Measurements from ENCODE around the gene MOCS1.

MOCS1 gene

DNA sequence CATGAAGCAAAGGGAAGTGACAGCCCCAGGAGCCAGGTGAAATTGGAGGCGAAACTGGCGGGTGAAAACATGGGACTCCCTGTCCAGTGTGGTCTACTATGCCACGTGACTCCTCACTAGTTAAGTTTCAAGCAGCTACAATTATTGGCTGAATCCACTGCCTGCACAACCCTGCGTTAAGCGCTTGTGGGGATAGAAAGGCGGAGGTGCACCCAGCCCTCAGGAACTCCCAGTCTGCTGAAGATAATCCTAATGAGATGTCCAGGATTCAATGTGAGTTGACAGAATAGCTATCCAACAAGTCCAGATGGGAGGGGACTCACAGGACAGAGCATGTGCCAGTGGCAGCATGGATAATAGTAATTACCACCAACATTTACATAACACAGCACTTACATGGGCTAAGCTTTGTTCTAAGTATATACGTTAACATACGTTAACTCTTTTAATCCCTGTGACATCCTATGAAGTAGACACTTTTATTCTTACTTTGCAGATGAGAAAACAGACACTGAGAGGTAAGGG lies 1.8 kb downstream of the MOCS1 start:
- ChIA-PET CTCF (no interaction called here), POLR2A (interaction anchor here (0.7 kb wide), 1 partner anchor 716 kb away, joined by 4 read pairs; no protein-coding TSS in a partner anchor)
- no peak overlapping the region for H3K4me3 ChIP-seq (ENCODE audit: low read depth, low read length)
- H3K36me3 ChIP-seq (ENCODE audit: control insufficient read depth in 2 of 2, insufficient read depth in 1 of 2, low read length in 2 of 2): no peaks in the 10 kb centered on the region; a peak in 1 of 3 replicates
- H3K4me1 ChIP-seq (ENCODE audit: control insufficient read depth, insufficient read depth, low read length): 0 out of 2 replicates have a peak, but pooled peaks cover 3% of the 10 kb centered on the region
- H3K27ac ChIP-seq (ENCODE audit: extremely low read depth, low read depth, low read length): no peak overlapping the region
- TF ChIP-seq OSR2 (tag by site-specific recombination; IDR thresholded peaks at IDR 0.05) (no peak), ZNF155 (tag by site-specific recombination; IDR thresholded peaks at IDR 0.05) (no peak), TCF7L2 (IDR thresholded peaks at IDR 0.05; ENCODE audit: borderline replicate concordance, low read depth, low read length) (no peak), ZNF169 (tag by site-specific recombination; IDR thresholded peaks at IDR 0.05) (no peak), SP7 (tag by site-specific recombination; IDR thresholded peaks at IDR 0.05) (no peak), ZFP41 (tag by site-specific recombination; IDR thresholded peaks at IDR 0.05; ENCODE audit: borderline replicate concordance) (no peak), ZNF623 (tag by site-specific recombination; IDR thresholded peaks at IDR 0.05) (no peak), ZNF211 (tag by site-specific recombination; IDR thresholded peaks at IDR 0.05; ENCODE audit: low read depth) (no peak)
- TF ChIP-seq, protein P1, sequence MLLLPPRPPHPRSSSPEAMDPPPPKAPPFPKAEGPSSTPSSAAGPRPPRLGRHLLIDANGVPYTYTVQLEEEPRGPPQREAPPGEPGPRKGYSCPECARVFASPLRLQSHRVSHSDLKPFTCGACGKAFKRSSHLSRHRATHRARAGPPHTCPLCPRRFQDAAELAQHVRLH (tag by site-specific recombination; IDR thresholded peaks at IDR 0.05): no peak
- no peaks in the 10 kb centered on the region for H3K9me3 ChIP-seq (ENCODE audit: control insufficient read depth, insufficient read depth, low read depth, low read length)

DNA sequence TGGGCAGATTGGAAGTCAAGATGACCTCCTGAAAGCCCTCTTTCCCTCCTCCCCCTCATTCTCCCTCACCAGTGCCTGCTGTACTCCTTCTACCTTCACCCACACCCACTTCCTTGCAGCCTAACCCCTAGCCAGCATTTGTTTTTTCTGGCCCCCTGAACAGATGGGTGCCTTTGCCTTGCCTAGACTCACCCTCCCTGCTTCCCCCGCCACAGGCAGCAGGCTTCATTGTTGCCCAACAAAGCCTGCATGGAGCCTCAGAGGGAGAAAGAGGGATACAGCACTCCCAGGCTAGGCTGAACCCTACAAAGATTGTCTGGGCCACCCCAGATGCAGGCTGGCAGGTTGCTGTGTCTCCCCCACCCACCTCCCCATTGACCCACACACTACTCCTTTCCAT lies 2.7 kb downstream of the MOCS1 start:
- Histone ChIP-seq H3K4me3 (ENCODE audit: low read depth, low read length) (no peak overlapping the region), H3K4me1 (ENCODE audit: control insufficient read depth, insufficient read depth, low read length) (0 out of 2 replicates have a peak, but pooled peaks cover 3% of the 10 kb centered on the region), H3K36me3 (ENCODE audit: control insufficient read depth in 2 of 2, insufficient read depth in 1 of 2, low read length in 2 of 2) (no peaks in the 10 kb centered on the region; a peak in 1 of 3 replicates), H3K9me3 (ENCODE audit: control insufficient read depth, insufficient read depth, low read depth, low read length) (no peaks in the 10 kb centered on the region), H3K27ac (ENCODE audit: extremely low read depth, low read depth, low read length) (no peak overlapping the region)
- ChIA-PET POLR2A (no interaction called here), CTCF (interaction anchor here (0.6 kb wide), 1 partner anchor 701 kb away, joined by 3 read pairs; no protein-coding TSS in a partner anchor)
- TF ChIP-seq EGR2 (tag by site-specific recombination; IDR thresholded peaks at IDR 0.05; ENCODE audit: low read depth) (peak; percentile 19; the same call in 1 of the 2 replicates), ZFHX2 (tag by site-specific recombination; conservative IDR thresholded peaks at IDR 0.05) (peak; percentile 35; the same call in 1 of the 2 replicates)
- TF ChIP-seq, protein P2, sequence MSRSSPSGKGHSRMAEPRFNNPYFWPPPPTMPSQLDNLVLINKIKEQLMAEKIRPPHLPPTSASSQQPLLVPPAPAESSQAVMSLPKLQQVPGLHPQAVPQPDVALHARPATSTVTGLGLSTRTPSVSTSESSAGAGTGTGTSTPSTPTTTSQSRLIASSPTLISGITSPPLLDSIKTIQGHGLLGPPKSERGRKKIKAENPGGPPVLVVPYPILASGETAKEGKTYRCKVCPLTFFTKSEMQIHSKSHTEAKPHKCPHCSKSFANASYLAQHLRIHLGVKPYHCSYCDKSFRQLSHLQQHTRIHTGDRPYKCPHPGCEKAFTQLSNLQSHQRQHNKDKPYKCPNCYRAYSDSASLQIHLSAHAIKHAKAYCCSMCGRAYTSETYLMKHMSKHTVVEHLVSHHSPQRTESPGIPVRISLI (tag by site-specific recombination; IDR thresholded peaks at IDR 0.05): no peak

DNA sequence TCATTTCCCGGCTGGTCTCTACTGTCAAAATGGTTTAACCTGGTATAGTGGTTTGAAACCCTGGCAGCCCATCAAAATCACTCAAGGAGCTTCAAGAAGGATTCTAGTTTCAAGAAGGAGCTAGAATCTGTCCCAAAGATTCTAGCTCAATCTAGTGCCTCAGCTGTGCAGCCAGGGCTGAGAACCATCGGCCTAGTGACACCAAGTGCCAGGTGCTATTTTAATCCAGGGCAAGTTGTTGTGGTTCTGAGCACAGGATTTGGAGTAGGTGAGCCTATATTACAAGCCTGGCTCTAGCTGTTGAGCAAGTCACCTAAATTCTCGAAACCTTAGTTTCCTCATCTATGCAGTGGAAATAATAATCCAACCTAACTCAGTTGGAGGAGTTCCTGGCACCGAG lies 3.7 kb downstream of the MOCS1 start:
- Histone ChIP-seq H3K36me3 (ENCODE audit: control insufficient read depth in 2 of 2, insufficient read depth in 1 of 2, low read length in 2 of 2) (peaks cover 0 to 8% of the 10 kb centered on the region in 2 experiments; a peak in 2 of 3 replicates), H3K9me3 (ENCODE audit: control insufficient read depth, insufficient read depth, low read depth, low read length) (no peaks in the 10 kb centered on the region), H3K27ac (ENCODE audit: extremely low read depth, low read depth, low read length) (no peak overlapping the region), H3K4me3 (ENCODE audit: low read depth, low read length) (no peak overlapping the region), H3K4me1 (ENCODE audit: control insufficient read depth, insufficient read depth, low read length) (0 out of 2 replicates have a peak, but pooled peaks cover 3% of the 10 kb centered on the region)
- POLR2A ChIA-PET: interaction anchor here (0.6 kb wide), 1 partner anchor 50 kb away, joined by 3 read pairs; no protein-coding TSS in a partner anchor
- CTCF ChIA-PET: no interaction called here
- TF ChIP-seq ZNF837 (tag by site-specific recombination; IDR thresholded peaks at IDR 0.05) (no peak), KLF9 (tag by site-specific recombination; IDR thresholded peaks at IDR 0.05; ENCODE audit: low read depth) (no peak)

DNA sequence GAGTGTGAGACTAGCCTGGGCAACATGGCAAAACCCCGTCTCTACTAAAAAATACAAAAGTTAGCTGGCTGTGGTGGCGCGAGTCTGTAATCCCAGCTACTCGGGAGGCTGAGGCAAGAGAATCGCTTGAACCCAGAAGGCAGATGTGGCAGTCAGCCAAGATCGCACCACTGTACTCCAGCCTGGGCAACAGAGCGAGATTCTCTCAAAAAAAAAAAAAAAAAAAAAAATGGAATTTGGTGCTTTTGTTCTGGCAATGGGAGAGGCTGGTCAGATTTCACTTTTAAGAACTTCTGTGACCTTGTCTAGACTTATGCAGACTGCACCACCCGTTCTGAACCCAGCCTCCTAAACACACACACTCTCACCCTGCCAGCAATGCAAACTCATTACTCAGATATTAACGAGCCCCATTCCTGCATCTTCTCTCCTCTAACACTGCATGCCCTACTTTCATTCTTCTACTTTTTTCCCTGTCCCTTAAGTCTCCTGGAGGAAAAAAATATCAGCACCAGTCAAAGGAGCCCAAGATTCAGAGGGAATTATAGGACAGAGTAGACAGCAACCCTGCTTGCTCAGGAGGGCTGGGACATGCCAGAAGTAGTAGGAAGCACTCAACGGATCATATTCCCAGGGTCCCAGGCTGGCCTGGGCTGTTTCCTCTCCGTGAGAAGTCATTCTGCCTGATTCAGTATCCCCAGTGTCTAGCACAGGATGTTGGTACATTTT lies 4.4 kb downstream of the MOCS1 start:
- H3K4me1 ChIP-seq (ENCODE audit: control insufficient read depth, insufficient read depth, low read length): 0 out of 2 replicates have a peak, but pooled peaks cover 2% of the 10 kb centered on the region
- peaks cover 1 to 15% of the 10 kb centered on the region in 2 experiments; a peak in 2 of 3 replicates for H3K36me3 ChIP-seq (ENCODE audit: control insufficient read depth in 2 of 2, insufficient read depth in 1 of 2, low read length in 2 of 2)
- no peaks in the 10 kb centered on the region for H3K9me3 ChIP-seq (ENCODE audit: control insufficient read depth, insufficient read depth, low read depth, low read length)
- H3K4me3 ChIP-seq (ENCODE audit: low read depth, low read length): no peak overlapping the region
- peak; percentile 41; the same call in 1 of the 2 replicates for TF ChIP-seq ZNF600 (tag by site-specific recombination; IDR thresholded peaks at IDR 0.05)
- TF ChIP-seq ZNF266 (tag by site-specific recombination; IDR thresholded peaks at IDR 0.05; ENCODE audit: low read depth): no peak
- TF ChIP-seq ZNF658 (tag by site-specific recombination; IDR thresholded peaks at IDR 0.05): no peak
- no peak overlapping the region for H3K27ac ChIP-seq (ENCODE audit: extremely low read depth, low read depth, low read length)
- CTCF ChIA-PET: no interaction called here
- POLR2A ChIA-PET: interaction anchor here (0.7 kb wide), 2 partner anchors 78 to 359 kb away, joined by 6 to 11 read pairs; no protein-coding TSS in a partner anchor
